Activated CD8-positive, alpha-beta memory T cell treated with anti-CD3 and anti-CD28 coated beads, Interleukin-2, amount 50 U/mL, for 1 hour (primary cell): ENCODE data around the gene PLPP2.

Source experiments
- DNase-seq: peaks from one replicate; pipeline ENCODE4 v3.0.0-alpha.2; 2020; ENCODE audit errors: extremely low read depth

PLPP2 gene

DNA sequence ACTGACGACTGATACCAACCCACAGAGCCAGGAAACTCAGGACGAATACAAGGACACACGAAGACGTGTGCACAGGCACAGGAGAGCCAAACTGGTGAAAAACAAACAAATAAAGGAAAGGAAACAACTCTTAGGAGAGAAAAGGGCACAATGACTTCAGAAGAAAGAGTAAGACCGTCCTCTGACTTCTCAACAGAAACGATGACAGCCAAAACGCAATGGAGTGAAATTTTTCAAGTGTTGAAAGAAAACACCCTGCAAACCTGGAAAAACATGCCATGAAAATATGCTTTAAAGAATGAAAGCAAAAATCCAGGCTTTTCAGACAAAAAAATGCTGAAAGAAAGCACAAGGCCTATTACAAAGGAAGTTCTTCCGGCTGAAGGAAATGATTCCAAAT is 24.6 kb upstream of the PLPP2 start:
- DNase-seq: no peak

DNA sequence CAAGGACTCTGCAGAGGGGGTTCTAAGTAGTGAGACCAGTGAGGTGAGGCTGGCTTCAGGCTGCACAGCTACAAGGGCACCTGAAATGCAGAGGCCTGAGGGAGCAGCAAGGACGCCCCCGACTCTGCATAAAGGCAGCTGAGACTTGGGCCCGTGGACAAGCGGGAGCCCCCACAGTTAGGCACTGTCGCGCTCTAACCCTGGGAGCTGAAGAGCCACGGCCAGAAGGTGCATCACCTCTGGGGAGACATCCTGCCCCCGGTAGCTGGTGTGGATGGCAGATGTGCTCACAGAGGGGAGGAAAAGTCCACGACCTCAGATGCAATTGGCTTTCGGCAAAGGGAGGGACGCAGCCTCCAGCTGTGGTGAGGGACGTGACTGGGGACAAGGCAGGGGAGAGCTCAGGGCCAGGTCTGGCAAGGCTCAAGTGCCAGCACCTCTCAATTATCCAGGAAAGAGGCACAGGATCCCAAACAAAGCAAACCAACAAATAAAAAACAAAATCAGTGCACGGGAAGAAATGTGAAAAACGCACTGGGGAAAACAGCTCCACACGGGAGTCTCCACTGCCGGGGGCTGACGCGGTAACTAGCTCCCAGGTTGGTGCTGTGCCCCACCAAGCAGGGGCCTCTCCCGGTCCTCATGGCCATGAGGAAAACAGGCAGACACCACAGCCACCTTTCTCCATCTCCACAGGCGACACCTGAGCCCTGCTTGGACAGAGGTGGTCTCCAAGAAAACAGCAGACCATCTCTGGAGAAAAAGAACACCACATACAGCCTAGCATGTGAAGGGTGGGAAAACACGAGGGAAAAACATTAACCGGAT is 23.0 kb upstream of the PLPP2 start:
- no peak for DNase-seq

DNA sequence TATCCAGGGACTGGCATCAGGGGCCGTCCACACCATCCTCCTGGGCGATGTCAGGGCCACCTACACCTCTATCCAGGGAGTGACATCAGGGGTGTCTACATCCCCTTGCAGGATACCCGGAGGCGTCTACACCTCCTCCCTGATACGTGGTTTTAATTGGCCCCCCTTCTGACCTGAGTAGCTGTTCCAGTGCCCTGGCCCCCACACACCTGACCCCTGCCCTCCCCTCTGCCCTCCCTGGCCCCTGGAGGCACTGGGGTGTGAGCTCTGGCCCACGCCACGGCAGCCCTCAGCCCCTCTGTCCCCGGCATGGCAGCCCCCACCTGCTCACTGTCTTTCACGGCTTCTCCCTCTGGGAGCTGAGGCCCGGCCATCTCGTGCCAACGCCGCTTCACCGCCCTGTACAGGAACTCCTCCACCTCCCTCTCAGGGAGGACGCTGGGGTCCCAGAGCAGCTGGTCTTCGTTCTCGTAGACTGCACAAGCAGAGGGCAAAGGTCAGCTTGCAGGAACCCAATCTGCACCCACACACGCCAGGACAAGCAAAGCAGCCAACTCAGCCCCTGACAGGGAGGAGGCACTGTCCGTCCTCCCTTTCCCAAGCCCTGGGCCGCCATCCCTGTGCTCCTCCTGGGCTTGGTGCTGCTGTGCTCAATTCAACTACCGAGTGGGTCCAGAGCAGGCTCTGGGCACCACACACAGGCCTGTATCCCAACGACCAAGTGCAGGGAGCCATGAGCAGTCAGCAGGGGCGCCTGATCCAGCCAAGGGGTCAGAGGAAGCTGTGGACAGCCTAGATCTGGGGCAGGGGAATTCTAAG is 22.2 kb upstream of the PLPP2 start:
- no peak for DNase-seq

DNA sequence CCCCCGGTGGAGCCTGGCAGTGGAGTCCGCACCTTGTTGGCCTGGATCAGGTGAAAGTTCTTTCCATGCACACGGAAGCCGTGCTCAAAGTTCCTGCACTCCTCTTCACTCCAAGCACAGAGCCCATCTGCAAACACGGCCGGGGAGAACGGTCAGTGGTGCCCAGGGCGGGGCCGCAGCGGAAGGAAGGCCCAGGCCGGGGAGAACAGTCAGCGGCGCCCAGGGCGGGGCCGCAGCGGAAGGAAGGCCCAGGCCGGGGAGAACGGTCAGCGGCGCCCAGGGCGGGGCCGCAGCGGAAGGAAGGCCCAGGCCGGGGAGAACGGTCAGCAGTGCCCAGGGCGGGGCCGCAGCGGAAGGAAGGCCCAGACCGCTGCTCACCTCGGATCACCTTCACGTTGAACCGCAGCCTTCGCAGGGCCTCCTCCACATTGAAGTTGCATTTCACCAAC is 20.6 kb upstream of the PLPP2 start:
- DNase-seq: no peak

DNA sequence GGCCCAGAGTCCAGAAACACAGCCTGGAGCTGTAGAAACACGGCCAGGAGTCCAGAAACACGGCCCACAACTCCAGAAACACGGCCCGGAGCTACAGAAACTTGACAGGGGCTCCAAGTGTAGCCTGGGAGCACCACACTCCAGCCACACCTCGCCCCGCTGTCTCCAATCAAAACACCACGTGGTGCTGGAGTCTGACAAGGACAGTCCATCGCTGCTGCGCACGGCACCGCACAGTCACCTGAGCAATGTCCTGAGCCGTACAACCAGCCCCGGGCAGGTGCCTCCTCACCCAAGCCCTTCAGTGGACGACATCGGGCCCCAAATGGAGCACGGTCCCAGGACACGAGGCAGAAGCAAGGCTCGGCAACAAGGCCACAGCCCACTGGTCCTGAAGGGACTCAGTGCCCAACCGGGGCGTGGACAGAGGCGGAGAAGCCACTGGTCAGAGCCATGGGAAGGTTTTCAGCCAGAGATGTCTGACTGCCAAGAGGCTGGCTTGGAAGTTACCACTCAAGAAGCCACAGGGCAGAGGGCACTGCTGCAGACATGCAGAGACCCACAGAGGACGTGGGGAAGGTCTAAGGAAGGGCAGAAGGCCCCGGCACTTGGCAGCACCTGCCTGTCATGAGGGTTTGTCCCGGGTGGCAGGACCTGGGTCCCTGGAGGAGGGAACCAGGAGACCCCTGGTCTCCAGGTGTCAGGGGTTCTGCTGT is 19.7 kb upstream of the PLPP2 start:
- no peak for DNase-seq

DNA sequence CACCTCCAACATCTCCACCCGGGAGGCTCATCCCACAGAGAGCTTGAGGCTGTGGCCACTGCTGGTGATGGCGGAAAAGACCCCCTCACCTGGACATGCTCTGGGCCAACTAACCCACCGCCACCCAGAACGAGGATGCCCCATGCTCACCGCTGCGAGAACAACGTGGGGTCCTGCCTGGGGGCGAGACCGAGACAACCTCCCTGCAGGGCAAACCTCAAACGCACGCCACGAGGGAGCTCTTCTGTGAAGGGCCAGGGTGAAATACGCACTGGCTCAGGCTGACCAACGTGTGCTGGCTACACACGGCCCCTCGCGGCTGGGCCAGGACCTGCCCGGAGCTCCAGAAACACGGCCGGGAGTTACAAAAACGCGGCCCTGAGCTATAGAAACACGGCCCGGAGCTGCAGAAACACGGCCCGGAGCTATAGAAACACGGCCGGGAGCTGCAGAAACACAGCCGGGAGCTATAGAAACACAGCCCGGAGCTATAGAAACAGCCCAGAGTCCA is 19.0 kb upstream of the PLPP2 start:
- DNase-seq: no peak

DNA sequence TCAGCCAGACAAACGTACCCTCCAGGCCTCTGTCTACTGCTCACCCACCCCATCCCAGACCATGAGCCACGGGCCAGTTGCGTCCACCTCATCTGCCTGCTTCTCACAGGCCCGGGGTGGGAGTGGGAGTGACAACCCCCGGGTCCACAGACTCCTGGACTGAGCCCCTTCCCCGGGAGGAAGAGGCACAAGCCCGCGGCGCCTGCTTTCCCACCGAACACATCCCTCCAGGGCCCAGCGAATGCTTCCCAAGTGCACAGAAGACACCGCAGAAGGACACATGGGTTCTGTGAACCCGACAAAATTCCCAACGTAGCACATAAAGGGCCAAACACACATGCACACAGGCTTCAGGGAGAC is 18.0 kb upstream of the PLPP2 start:
- DNase-seq: no peak

DNA sequence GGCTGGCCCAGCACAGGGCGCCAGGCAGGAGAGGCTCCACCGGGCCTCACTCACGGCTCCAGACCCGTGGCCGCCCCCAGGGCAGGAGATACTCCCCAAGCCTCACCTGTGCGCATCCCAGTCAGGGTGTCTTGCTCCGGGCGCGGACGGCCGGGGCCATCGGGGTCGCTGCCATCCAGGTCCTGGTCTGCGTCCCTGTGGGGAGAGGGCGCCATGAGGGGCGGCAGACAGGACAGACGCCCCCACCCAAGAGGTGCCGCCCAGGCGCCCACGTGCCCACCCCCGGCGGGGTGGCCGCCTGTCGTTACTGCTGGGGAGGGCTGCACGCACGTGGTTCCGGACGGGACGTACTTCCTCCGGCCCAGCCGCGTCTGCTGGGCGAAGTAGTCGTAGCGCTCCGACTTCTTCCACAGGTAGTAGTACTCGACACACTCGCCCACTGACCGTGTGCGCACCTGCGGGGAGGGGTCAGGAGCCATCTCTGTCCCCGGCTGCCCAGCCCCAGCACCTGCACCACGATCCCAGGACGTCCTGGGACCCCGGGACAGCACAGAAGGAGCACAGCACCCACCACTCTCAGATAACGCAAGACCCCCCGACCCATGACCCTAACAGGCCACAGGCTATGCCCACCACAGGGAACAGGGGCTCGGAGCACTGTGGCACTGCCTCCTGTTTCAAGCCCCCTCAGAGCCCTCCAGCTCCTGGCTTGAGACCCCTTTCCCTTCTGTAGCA is 17.4 kb upstream of the PLPP2 start:
- no peak for DNase-seq

DNA sequence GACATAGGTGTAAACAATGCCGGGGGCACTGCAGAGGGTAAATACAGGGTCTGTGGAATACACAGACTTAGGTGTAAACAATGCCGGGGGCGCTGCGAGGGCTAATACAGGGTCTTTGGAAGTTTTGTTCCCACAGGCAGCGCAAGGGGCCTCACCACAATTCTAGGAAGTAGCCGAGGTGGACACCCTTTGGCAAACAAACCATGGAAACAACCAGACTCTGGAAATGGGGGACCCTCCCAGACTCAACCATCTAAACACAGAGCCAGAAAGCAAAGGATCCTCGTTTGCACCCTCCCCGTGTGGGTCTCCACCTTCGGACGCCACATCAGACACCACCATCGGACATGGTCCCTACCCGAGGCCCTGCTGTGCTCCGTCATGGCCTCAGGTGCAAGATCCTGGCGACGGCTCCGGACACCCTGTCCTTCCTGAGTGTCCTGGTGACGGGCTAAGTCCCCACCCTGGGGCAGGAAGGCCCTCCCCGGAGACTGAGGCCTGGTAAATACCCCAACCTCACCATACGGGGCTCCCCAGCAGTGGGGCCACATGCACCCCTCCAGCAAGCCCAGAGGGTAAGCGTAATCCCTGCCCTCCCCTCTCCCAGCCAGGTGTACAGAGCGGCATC is 16.7 kb upstream of the PLPP2 start:
- no peak for DNase-seq

DNA sequence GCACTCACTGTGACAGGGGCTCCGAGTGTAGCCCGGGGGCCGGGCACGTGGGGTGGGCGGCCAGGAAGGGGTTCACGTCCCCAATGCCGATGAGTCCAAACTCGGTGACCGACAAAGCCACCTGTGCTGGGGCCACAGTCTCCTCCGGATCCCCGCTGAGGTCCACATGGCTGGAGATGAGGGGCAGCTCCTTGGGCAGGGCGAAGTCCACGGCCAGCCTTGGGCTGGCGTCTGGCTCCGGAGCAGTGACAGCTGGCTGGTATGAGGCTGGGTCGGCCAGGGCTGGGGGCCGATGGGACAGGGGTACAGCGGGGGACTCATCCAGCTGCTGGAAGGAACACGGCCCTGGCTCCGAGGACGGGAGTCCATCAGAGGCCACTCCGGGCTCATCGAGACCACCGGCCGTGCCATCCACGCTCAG is 15.9 kb upstream of the PLPP2 start:
- DNase-seq: no peak

DNA sequence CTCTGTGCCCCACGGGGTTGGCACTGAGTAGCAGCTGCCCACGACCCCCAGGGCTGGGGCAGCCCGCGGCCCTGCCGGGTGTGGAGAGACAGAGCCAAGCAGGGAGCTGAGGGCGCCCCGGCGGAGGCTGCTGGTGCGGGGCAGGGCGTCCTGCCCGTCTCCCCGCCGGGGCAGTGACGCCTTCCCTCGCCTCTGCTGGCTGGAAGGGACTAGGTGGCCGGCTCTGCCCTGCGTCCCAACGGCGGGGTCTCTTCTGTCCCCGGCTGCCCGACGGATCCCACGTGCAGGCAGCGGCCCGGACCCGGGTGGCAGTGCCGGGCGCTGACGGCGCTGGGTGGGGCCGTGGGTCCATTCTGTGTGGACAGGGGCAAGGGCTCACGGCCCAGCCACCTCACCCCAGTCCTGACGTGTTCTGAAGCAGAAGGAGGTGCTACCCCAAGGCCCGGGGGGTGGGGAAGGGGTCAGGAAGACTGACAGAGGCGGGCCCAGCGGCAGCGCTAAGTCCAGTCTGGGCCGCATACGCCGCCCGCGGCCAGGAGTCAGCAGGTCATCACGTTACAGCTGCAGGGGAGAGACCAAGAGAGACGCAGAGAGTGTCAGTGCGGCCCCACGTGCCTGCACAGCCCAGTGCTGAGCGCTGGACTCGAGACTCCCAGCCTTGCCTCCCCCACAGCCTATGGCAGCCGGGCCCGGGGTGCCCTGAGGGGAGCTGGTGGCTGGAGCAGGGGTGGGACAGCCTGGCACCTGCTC is 15.1 kb upstream of the PLPP2 start:
- DNase-seq: no peak

DNA sequence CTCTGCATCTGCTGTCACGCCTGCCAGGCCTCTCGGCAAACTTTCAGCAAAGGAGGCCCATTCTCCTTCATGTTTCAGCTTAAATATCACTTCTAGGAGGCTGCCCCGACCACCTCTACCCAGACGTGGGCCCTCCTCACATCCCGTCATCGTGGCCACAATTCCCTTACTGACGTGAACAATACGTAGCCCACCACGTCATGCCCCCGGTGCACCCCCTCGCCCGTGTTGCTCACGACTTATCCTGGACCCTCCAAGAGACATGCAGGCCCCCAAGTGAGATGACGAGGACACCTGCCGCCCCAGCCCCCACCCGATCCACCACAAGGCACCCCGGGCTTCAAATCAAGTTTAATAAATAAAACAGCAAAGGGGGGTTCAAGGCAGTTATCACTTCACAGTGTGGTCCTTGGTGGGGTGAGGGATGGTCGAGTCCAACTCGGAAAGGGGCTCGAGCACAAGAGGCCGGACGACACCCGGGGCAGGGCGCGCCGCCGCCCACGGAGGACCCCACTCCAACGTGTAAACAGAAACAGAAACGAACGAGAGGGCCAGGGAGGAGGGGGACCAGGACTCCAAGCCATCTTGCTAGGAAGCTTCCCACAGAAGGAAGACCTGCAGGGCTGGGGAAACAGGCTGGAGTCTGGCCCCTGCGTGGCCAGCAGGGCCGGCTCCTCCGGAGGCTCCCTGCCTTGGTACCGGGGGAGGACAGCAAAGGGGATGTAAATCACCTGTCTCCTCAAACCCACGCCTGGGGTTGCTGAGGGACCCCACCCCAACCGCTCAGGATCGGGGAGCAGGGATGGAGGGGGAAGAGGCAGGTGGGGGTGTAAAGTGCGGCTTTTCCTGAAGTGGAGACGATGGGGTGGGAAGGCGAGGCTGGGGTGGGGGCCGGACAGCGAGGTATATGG is 14.3 kb upstream of the PLPP2 start:
- DNase-seq: no peak

DNA sequence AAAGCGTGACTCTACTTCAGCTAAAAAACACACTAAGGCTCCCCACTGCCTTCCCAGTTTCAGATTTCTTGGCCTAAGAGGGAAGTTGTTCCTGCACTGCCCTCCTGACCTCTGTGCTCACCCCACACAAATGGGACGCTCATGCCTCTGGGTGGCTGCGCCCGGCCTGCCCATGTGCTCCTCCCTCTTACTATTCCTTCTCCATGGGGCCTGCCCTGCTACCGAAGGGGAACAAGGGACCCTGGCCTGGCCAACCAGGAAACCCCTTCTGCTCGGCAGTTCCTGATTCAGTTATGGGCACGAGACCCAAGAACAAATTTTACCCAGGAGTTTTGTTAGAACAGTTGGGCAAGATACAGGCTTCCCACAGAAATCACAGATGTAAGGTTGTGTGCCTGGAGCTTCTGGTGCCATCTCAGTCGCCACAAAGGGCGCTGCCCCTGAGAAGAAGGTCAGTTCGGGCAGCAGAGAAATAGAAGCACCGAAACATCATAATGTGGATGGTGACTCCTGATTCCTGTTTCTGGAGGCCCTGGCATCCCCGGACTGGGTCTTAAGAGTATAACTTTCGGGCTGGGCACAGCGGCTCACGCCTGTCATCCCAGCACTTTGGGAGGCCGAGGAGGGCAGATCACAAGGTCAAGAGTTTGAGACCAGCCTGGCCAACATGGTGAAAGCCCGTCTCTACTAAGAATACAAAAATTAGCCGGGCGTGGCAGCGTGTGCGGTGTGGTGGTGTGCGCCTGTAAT is 5.4 kb upstream of the PLPP2 start:
- DNase-seq: no peak

DNA sequence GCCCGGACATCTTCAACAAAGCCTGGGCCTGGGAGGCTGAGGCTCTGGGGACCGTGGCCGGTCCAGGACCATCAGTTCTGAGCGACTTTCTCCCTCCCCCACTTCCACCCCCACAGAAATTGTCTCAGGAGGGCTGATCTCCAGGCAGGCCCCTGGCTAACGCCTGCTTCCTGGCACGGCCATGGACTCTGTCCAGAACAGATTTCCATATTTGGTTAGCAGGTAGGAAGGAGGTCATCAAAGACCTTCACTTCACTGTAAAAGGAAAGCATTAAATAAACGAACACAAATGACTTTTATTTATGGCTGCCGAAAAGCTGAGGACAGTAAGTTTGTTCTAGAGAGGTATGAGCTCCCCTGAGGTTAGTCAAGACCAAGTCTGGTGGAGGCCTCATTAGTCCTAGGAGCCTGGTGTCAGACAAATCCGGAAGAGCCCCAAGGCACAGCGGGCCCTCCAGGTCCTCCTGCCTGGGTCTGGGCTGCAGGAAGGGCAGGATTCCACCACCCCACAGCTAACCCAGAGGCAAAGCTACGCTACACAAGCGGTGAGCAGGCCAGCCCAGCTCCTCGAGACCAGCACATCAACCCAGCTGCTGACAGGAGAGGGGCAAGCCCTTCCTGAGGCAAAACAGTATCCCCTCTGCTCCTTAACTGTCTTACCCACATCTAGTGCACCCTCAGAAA is 4.6 kb upstream of the PLPP2 start:
- no peak for DNase-seq

DNA sequence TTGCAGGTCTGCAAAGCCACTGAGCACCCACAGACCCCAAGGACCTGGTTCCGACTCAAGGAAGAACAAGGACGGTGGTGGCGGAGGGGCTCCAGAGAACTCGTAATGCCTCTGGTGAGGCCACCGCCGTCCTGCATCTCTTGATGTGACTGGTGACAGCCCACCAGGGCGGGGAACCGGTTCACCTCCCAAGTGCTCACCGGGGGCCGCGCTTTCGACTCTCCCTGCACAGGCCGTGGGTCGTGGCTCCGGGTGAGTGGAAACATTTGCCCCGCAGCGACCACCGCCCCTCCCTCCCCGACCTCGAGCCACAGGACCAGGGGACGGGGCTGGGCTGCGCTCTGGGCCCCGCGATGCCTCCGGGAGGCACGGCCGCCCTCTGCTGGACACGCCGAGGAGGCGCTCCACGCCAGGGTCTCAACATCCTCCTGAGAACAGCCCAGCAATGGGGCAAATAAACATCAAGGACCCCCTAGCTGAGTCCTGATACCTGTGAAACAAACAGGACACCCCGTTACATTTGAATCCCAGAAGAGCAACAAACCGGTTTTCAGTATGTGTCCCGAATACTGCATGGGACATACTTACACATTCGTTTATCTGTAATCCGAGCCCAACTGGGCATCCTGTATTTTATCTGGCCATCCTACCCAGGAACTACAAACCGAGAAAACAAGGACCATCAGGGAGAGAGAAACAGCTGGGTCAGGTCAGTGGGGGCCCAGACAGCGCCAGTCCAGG is 3.9 kb upstream of the PLPP2 start:
- no peak for DNase-seq

DNA sequence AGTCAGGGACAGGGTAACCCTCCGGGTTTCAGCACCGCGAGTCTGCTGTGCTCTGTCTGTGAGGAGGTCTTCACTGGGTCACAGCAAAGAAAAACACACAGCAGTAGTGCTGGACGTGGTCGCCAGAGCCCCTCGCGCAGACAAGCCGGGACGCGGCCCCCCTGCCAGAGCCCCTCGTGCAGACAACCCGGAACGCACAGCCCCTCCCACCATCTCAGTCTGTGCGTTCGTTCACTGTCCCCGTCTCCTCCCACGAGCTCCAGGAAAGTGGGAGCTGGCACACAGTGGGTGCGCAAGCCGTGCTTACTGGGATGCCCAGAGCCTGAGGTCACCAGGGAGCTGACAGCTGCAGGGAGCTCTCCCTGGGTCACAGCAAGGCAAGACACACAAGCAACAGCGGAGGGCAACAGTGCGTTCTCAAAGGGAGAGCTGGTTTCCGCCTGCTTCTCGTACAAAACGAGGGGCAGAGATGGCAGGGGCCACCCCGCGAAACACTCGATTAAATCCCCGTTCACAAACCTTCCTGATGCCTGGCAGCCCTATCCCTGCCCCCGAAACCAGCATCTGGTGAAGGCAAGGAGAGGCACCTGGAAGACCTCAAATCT is 3.2 kb upstream of the PLPP2 start:
- no peak for DNase-seq
